Endothelial cell of umbilical vein (primary cell): Measurements from ENCODE around the gene MYO15A. TPM values are rescaled to one million over a fixed set of nuclear protein-coding genes. Genes with fewer than 3 reads are reported as not detected.

Source experiments
- BruUV-seq: library from RNA; stranded (reverse); fragments of 400-500 nt; replicated peaks from 2 replicates; lab custom pipeline; 2021; lab: Mats Ljungman, UMichigan
- CTCF ChIA-PET: fragments of 300-600, 350-600 bp; sonication (Branson Sonifier 250); formaldehyde crosslinking; loops from one replicate; lab custom pipeline; 2021; ENCODE audit warnings: antibody characterized with exemption, inconsistent platforms; lab: Charles Lee
- POLR2A ChIA-PET: fragments of 300-600, 350-600 bp; sonication (Branson Sonifier 250); formaldehyde crosslinking; loops from one replicate; lab custom pipeline; 2021; ENCODE audit warnings: antibody characterized with exemption, inconsistent platforms; lab: Charles Lee
- DNase-seq: peaks from one replicate; pipeline ENCODE4 v3.0.0-alpha.2; 2011; ENCODE audit warnings: low read depth, low spot score
- FAIRE-seq: peaks from 2 replicates; lab custom pipeline; 2011; peaks lifted over from hg19 to GRCh38; lab: Jason Lieb, UNC
- H2AFZ ChIP-seq: 2 replicates; pipeline ENCODE4 v1.6.0; 2012; ENCODE audit warnings: low read depth, low read length, control low read depth, inconsistent platforms
- H3K27ac ChIP-seq: 2 replicates; pipeline ENCODE4 v1.5.1; 2011; ENCODE audit warnings: low read depth, mild to moderate bottlenecking, control low read depth, low read length, moderate library complexity; ENCODE audit not compliant: insufficient read depth
- H3K27me3 ChIP-seq, 2 experiments: 2 replicates each; pipeline versions ENCODE4 v1.6.0 to v1.6.1; 2011; ENCODE audit warnings: low read length in 2 of 2, mixed read lengths in 1 of 2; ENCODE audit not compliant: control insufficient read depth in 2 of 2, insufficient read depth in 2 of 2
- H3K36me3 ChIP-seq, 2 experiments: 2 replicates in 1 of 2; 3 replicates in 1 of 2; pipeline ENCODE4 v1.5.1; 2011; ENCODE audit warnings: low read length in 2 of 2, mild to moderate bottlenecking in 1 of 2, moderate library complexity in 1 of 2; ENCODE audit not compliant: control insufficient read depth in 2 of 2, insufficient read depth in 2 of 2; ENCODE audit errors: extremely low read depth in 1 of 2
- H3K4me1 ChIP-seq: 3 replicates; pipeline ENCODE4 v1.5.1; 2011; ENCODE audit warnings: mild to moderate bottlenecking, low read length; ENCODE audit not compliant: control insufficient read depth, insufficient read depth; ENCODE audit errors: extremely low read depth
- H3K4me2 ChIP-seq: 2 replicates; pipeline ENCODE4 v1.6.1; 2011; ENCODE audit warnings: low read length, control low read depth, mixed read lengths; ENCODE audit not compliant: insufficient read depth
- H3K4me3 ChIP-seq, 3 experiments: fragments of 200-600 bp in 1 of 3; sonication (generic), shearing (Covaris generic) in 1 of 3; replicated peaks in 1 of 3; 2 replicates each; pipeline ENCODE4 v1.5.1; 2011 to 2016; ENCODE audit warnings: control low read depth in 3 of 3, low read length in 3 of 3, mild to moderate bottlenecking in 2 of 3, inconsistent platforms in 1 of 3, low read depth in 1 of 3, moderate library complexity in 1 of 3; ENCODE audit not compliant: insufficient read depth in 1 of 3
- H3K79me2 ChIP-seq: 2 replicates; pipeline ENCODE4 v1.6.0; 2012; ENCODE audit warnings: low read length, inconsistent platforms; ENCODE audit not compliant: control insufficient read depth, insufficient read depth
- H3K9ac ChIP-seq: replicated peaks from 2 replicates; pipeline ENCODE3; 2011; ENCODE audit warnings: low read length, control low read depth; ENCODE audit not compliant: insufficient read depth; ENCODE audit errors: extremely low read depth
- H3K9me1 ChIP-seq: replicated peaks from 3 replicates; pipeline ENCODE4 v1.6.0; 2011; ENCODE audit warnings: mild to moderate bottlenecking, low read length; ENCODE audit not compliant: control insufficient read depth, insufficient read depth; ENCODE audit errors: extremely low read depth
- H3K9me3 ChIP-seq: replicated peaks from 2 replicates; pipeline ENCODE4 v1.5.1; 2012; ENCODE audit warnings: low read length, inconsistent platforms; ENCODE audit not compliant: control insufficient read depth, insufficient read depth
- H4K20me1 ChIP-seq: replicated peaks from 2 replicates; pipeline ENCODE3; 2011; ENCODE audit warnings: mild to moderate bottlenecking, low read length; ENCODE audit not compliant: control insufficient read depth, insufficient read depth; ENCODE audit errors: extremely low read depth
- CTCF ChIP-seq, 2 donors: IDR thresholded peaks; 1 replicate in 1 of 2; 2 replicates in 1 of 2; pipeline ENCODE4 v1.5.1; 2011; ENCODE audit warnings: low read length in 2 of 2, mild to moderate bottlenecking in 2 of 2, moderate library complexity in 2 of 2, control low read depth in 1 of 2, inconsistent platforms in 1 of 2, low read depth in 1 of 2; ENCODE audit not compliant: insufficient read depth in 1 of 2; ENCODE audit errors: extremely low read depth in 1 of 2
- EZH2 ChIP-seq: IDR thresholded peaks from 2 replicates; pipeline ENCODE4 v1.6.1; 2012; ENCODE audit warnings: borderline replicate concordance, low read depth, mild to moderate bottlenecking, moderate library complexity, low read length, inconsistent platforms; ENCODE audit not compliant: severe bottlenecking
- FOS ChIP-seq: IDR thresholded peaks from 2 replicates; pipeline ENCODE4 v1.6.1; 2011; ENCODE audit warnings: mild to moderate bottlenecking, low read length, moderate library complexity, borderline replicate concordance; ENCODE audit not compliant: insufficient read depth
- GATA2 ChIP-seq: IDR thresholded peaks from 2 replicates; pipeline ENCODE4 v1.7.0; 2011; ENCODE audit warnings: low read depth, mild to moderate bottlenecking, moderate library complexity, mixed read lengths, low read length; ENCODE audit not compliant: insufficient read length, insufficient read depth
- JUN ChIP-seq: IDR thresholded peaks from 2 replicates; pipeline ENCODE4 v1.6.1; 2011; ENCODE audit warnings: borderline replicate concordance, low read depth; ENCODE audit not compliant: insufficient read length, insufficient read depth
- MAX ChIP-seq: IDR thresholded peaks from 2 replicates; pipeline ENCODE4 v1.6.1; 2011; ENCODE audit not compliant: insufficient read depth, insufficient read length
- MYC ChIP-seq: IDR thresholded peaks from one replicate; pipeline ENCODE4 v1.6.1; 2011; ENCODE audit warnings: mild to moderate bottlenecking, low read depth, low read length
- POLR2A ChIP-seq: IDR thresholded peaks from 2 replicates; pipeline ENCODE4 v1.6.1; 2012; ENCODE audit warnings: low read depth, mild to moderate bottlenecking, control low read depth, low read length
- POLR2AphosphoS5 ChIP-seq: IDR thresholded peaks from 2 replicates; pipeline ENCODE4 v1.6.1; 2012; ENCODE audit warnings: low read depth, mild to moderate bottlenecking, control low read depth, low read length, moderate library complexity; ENCODE audit not compliant: insufficient read depth
- dilution Hi-C: fragments of 300-500 bp; cut with MboI; formaldehyde crosslinking; loops from one replicate; pipeline ENCODE4 v1.15.0; 2019; ENCODE audit warnings: low sequenced_read_pairs; ENCODE audit not compliant: extremely low pct_ligation_motif_present
- intact Hi-C: fragments of 100-400 bp; cut with micrococcal nuclease; formaldehyde crosslinking; loops from one replicate; pipeline ENCODE4 v1.10.0; 2022
- polyA plus RNA-seq, 4 experiments: library from polyadenylated mRNA; depleted of rRNA in 3 of 4; stranded (reverse) in 3 of 4; unstranded in 1 of 4; fragments of >200 nt; gene quantifications; 2 replicates each; pipeline versions ENCODE4 v1.2.1 to v1.2.3, GENCODE V29; 2011 to 2012; ENCODE audit warnings: missing spikeins in 1 of 4
- total RNA-seq: library from RNA; stranded (reverse); gene quantifications from 2 replicates; pipeline ENCODE4 v1.2.3, GENCODE V29; 2021

MYO15A gene
- total and polyA plus RNA-seq, 2 donors (not counting 3 experiments of a cell fraction or from before 2014, with no cell fraction given) = 0.46 to 0.82 TPM

- ChIA-PET POLR2A (no interaction called here), CTCF (no interaction called here)
- H3K9me1 ChIP-seq = no peaks in the 10 kb centered on the region
- H3K4me1 ChIP-seq = peaks cover 27% of the 10 kb centered on the region
- H3K4me2 ChIP-seq = no peak overlapping the region
- peaks cover 91% of the 10 kb centered on the region for H3K79me2 ChIP-seq
- no peak overlapping the region for H3K4me3 ChIP-seq
- intact Hi-C loops (no loop called here), dilution Hi-C loops (no loop called here)
- H4K20me1 ChIP-seq = no peaks in the 10 kb centered on the region
- DNase-seq = no peak
- no peak for TF ChIP-seq FOS
- no peak for TF ChIP-seq GATA2
- TF ChIP-seq POLR2A = no peak
- no peak for TF ChIP-seq EZH2
- TF ChIP-seq JUN = no peak
- no peak for TF ChIP-seq CTCF (IDR thresholded peaks at IDR 0.05; ENCODE audit: extremely low read depth in 1 of 2, insufficient read depth in 1 of 2, low read depth in 1 of 2, low read length in 2 of 2)
- no peak for TF ChIP-seq MAX
- TF ChIP-seq POLR2AphosphoS5 = no peak
- TF ChIP-seq MYC = no peak
- H3K9me3 ChIP-seq = no peaks in the 10 kb centered on the region
- H3K27me3 ChIP-seq = no peaks in the 10 kb centered on the region
- no peak overlapping the region for H2AFZ ChIP-seq
- H3K36me3 ChIP-seq = peaks cover 19 to 22% of the 10 kb centered on the region in 2 experiments
- no peak overlapping the region for H3K9ac ChIP-seq
- no TSS peak for BruUV-seq
- H3K27ac ChIP-seq = no peak overlapping the region
- no peak for FAIRE-seq
These were observed 86.2 kb downstream of the MYO15A start for GRCh38 chr17:18194804-18195203.
